GM18909 (cell line): ENCODE data around the gene CFLAR.
"Not testable (repeated sequence)": the region's sequence is repeated elsewhere in the genome, so short reads cannot be mapped to it uniquely, and the experiment has no call there.

Experiments
- ATAC-seq: cut with Tn5 transposase; IDR thresholded peaks from one replicate; pipeline ENCODE4 v1.9.1; 2021; ENCODE audit warnings: mild to moderate bottlenecking; ENCODE audit not compliant: unreplicated experiment, poor library complexity

CFLAR gene

DNA sequence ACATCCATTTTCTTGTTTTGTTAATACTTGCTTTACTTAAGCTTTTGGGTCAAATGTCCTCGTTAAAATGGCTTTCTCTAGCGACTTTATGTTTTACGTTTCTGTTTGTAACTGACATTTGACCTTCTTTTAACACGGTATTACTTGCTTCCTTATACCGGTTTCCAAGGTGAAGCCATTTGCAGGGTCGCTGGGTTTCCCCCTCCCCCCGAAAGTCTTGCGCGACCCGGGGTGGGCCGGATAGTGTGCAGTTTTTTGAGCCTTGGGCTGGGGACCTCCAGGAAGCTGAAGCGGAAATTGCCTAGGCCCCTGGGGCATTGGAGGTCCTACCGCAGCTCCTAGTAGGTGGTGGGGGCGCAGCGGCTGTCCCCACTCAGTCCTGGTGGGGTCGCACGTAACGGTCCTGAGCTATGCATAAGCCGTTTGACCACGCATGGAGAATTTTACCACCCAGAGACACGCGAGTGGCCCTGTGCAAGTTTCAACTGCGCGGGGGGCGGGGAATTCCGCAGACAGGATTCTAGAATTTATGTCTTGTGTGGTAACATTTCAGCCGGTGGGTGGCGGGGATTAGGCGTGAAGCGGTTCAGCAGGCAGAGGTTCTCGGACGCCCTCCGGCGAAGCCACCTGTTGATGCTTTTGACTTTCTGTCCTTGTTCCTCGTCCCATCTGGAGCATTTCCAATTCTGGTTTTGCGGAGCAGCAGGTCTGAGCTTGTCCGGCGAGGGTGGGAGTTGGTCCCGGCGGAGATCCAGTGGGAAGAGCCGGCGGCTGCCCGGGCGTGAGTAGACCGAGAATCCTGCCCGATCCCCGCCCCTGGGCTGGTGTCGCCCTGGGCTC is 2.4 kb downstream of the CFLAR start:
- ATAC-seq: peak; percentile 55

DNA sequence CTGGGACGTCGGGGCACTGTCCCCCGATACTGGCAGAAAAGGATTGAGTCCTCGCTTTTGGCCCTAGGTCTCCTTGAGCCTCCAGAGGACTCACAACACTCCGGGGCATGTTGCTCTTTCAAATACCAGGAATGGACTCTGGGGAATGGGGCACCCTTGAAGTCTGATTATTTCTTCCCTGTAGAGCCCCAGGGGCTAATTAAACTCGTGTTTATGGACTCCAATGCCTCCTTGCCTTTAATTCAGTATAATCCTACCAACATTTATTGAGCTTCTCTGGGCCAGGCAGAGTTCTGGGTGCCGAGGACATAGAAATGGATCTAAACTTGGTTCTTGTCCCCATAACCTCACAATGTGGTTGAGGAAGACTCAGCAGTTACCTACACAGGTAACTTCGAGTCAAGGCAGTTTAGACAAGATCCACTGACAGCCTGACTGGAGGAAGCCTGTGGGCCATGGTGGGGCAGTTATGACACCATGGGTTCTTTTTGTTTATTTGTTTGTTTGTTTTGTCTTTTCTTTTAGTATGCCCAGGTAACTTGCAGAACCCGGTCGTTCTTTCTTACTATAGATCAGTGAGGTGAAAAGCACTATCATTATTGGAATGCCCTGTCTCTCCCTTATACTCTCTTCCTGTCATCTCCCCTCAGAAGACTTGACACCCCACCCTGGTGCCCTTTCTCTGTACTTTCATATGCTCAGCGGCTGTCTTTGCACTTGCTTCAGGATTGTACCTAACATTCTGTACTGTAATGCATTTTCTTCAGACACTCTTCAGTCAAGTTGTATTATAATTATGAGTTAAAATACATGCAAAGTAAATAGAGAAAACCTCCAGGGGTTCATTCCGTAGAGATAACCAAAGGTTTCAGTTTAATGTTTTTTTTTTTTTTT is 3.2 kb downstream of the CFLAR start:
- no peak for ATAC-seq

DNA sequence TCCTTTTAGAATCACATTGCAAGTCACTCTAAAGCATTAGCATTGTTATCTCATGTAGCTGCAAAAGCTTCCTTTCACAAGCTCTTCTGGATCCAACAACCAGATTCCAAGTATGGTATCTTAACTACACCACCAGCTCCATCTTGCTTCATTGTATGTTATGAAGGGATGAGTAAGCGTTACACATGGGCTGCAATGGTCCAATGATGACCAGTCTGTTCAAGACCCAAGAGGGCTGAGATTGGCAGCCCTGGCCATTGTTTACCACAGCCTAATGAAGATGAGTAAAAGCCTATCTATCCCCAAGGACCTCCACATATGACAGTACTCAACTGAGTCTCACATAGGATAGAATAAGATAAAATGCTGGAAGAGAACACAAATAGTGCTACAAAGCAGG is 6.3 kb downstream of the CFLAR start:
- no peak for ATAC-seq

DNA sequence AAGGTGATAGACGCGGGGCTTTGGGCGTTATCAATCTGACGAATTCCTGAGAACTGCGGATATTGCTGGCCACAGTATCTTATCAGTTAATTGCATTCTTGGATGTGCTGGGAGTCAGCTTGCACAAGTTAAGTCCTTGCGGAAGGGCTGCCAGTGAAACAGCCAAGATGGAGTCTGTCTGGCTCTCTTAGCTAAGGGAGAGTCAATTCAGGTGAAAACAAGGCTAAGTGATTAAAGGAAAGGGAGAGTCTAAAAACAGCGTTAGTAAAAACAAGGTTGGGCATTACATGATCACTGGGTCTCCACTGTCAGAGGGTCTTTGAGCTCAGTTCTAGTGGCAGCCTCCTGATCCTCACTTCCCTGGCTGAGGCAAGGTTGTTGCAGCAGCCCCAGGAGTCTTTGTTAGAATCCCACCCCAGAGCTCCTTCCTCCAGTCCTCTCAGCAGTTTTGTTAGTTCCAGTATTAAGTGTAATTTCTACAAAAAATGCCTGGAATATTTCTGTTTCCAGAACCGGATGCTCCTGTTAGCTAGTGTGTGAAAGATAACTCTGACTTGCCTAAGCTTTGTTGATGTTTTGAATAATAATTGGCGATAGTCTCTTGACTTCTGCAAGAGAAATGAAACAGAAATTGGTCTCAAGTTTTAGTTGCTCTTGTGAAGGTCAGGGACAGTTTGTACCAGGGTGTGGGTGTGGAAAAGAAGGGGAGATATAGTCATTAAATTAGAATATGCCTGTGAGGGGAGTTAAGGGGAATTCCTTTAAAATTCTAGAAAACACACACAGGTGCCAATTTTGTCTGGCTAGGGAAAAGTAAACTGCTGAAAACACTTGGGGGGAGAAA is 10.6 kb downstream of the CFLAR start:
- peak; percentile 29 for ATAC-seq

DNA sequence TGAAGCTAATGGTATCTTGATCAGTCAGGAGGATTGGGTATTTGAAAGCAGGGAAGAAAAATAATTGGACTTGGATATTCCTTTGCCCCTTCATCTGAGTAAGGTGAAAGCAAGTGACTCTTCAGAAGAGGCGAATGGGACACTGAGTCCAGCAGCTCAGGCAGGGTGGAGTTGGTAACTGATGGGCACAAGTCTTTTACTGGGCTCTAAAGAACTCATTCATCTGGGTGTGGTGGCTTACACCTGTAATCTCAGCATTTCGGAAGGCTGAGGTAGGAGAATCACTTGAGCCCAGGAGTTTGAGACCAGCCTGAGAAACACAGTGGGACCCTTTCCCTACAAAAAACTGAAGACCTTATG is 11.2 kb downstream of the CFLAR start:
- ATAC-seq: no peak

DNA sequence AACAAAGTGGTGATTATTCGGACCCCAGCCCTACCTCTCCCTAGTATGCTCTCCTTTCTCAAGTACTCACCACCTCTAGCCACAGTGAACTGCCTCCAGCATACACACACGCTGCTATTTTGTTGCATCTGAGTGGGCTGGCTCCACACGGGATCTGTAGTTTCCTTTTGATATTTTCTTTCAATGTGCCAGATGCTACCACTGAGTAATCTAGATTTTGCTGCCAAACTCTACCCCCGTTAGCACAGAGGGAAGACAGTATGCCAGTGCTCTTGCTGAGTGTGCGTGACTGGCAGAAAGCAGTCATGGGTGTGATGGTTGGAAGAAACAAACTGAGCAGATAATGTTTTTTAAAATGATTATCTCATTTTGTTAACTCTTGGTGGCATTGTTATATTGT is 11.6 kb downstream of the CFLAR start:
- no peak for ATAC-seq

DNA sequence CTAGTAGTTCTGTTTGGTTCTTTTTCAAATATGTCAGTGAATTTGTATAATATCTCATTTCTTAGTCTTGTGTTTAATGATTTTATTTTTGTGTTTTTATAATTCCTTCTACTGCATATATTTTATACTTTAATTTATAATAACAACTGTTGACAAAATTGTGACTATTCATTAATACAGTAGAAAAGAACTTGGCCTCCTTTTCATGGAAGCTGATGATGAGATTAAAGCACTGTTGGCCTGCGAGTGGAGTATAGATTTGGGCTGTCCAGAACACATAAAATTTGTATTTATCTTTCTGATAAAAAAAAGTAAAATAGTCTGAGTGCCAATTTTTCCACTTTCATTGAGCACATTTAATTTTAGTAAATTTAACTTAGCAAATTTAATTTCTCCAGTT is 12.1 kb downstream of the CFLAR start:
- ATAC-seq: no peak

DNA sequence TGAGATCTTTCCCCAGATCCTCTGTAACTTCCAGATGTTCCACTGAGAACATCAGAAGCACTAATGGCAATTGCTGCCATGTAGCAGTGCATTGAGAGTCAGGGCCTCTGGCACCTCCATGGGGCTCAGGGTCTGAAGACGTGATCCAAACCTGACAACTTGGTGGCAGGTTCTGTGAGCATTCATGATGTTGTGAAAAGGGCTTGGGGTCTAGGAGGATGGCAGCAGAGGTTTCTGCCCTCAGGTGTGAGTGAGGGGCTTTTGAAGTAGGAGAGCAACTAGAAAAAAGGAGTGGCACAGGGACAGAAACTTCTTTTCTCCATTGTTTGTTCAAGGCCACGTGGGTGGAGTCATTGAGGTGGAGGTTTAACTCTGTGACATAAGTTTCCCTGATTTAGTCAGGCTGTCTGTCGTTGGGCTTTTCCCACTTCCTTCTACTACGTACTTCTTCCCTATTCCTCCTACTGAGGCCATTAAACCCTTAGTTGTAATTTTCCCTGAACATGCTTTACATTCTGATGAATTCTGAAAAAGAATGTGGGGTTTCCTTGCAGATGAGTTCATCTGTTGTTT is 13.1 kb downstream of the CFLAR start:
- no peak for ATAC-seq

DNA sequence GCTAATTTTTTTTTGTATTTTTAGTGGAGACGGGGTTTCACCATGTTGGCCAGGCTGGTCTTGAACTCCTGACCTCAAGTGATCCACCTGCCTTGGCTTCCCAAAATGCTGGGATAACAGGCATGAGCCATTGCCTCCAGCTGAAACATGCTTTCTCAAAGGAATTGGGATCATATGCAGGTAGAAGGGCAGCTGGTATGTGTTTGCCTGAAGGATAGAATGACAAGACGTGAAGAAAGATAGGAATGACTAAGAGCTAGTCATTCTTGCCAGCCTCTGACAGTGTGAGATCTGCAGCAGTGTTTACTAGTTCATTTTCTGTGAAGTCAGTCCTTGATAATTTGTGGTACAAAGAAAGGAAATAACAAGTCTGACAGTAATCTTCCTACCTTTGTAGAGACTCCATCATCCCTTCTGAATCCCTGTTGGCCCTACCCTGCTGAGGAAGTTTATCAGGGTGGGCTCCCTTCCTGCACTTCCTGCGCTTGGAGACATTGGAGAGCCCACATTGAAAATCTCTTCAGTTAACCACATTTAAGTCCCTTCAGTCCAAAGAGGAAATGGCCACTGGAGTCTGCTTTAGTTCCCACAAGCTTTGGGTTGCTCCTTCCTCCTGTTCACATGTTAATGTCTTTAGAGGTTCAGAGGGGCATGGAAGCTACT is 14.7 kb downstream of the CFLAR start:
- peak; percentile 23 for ATAC-seq

DNA sequence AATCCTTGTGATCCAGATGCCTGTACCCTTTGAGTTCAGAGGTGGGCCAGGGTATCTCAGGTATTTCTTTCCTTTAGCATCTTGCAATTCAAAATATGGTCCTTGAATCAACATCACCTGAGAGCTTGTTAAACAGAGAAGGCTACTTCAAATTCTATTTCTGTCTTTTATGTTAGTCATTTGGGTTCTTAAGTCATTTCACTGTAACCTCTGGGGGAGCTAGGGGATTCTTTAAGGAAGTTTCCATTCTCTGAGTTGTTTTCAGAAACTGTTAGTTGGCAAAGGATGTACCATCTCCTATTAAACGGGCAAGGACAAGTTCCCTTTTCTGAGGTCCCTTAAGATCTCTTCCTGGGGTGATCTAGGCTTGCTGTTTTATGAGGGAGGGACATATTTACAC is 16.6 kb downstream of the CFLAR start:
- no peak for ATAC-seq

DNA sequence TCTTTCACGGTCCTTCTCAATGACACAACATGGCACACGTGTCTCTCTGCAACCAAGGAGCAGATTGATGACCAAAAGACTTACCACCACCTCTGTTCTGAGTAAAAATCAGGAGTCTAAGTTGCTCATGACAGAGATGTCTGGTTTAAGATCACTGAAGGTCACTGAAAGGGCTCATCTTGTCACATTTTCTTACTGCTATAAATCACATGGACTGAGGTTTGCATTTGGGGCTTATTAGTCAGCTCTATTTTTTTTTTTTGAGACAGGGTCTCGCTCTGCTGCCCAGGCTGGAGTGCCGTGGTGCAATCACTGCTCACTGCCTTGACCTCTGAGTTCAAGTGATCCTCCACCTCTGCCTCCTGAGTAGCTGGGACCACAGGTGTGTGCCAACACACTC is 19.4 kb downstream of the CFLAR start:
- no peak for ATAC-seq

DNA sequence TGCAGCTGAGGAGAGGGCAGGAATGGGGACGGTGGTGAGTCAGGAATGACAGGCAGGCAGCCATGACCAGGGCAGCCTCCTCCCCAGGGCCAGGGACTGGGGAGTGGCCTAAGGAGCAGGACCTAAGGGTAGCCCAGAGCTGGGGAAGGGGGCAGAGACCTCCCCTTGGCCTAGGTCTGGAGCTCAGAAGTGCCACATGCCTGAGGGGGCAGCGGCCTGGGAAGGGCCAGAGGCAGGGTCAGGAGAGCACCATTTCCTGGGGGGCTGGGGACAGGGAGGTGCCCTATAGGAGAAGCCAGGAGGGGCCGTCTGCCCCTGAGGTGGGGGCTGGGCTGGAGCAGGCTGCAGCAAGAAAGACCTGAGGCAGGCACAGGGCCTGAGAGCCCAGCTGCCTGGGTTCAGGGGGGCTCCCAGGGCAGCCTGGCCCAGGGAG is 20.9 kb downstream of the CFLAR start:
- ATAC-seq: no peak

DNA sequence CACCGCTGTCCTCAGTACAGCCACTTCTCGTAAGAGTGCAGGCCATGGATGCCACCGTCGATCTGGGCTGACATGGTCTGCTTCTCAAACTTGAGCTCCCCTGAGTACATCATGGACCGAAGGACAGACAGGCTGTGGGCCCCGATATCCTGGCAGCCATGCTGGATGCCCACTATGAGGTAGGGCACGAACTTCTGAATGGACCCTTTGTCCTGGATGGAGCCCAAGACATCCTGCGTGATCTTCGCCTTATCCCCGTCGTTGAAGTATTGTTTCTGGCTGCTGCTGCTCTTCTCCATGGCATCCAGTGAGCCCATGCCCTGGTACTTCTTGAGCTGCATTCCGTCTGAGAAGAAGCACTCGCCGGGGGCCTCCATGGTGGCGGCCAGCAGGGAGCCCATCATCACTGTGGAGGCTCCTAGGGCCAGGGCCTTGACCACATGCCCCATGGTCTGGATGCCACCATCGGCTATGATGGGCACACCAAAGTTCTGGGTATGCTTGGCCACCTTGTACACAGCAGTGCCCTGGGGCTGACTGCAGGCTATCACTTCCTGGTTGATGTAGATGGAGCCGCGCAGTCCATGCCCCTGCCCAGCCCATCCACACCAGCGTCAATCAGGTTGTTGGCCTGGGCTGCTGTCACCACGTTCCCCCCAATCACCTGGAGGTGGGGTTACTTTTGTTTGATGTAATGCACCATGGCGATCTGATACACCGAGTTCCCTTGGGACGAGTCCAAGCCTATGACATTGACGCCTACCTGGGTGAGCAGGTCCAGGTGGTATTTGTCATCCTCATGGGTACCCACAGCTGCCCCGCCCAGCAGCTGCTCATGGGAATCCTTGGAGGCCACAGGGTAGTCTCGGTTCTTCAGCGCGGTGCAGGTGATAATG is 21.8 kb downstream of the CFLAR start:
- ATAC-seq: no peak

DNA sequence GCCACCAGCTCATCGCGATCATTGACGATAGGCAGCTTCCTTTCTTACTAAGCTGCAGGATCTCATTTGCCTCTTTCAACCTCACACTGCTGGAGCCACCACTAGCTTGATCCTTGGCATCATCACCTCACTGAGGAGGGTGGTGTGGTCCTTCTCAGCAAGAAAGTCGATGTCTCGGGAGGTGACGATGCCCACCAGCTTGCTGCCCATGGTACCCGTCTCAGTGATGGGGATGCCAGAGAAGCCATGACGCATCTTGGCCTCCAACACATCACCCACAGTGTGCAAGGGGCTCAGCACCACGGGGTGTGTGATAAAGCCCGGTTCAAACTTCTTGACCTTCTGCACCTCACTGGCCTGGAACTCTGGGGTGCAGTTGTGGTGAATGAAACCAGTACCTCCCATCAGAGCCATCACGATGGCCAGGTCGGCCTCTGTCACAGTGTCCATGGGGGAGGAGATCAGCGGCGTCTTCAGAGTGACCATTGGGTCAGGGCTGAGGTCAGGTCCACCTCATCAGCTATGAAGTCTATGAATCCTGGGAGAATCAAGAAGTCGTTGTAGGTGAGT is 22.5 kb downstream of the CFLAR start:
- no peak for ATAC-seq

DNA sequence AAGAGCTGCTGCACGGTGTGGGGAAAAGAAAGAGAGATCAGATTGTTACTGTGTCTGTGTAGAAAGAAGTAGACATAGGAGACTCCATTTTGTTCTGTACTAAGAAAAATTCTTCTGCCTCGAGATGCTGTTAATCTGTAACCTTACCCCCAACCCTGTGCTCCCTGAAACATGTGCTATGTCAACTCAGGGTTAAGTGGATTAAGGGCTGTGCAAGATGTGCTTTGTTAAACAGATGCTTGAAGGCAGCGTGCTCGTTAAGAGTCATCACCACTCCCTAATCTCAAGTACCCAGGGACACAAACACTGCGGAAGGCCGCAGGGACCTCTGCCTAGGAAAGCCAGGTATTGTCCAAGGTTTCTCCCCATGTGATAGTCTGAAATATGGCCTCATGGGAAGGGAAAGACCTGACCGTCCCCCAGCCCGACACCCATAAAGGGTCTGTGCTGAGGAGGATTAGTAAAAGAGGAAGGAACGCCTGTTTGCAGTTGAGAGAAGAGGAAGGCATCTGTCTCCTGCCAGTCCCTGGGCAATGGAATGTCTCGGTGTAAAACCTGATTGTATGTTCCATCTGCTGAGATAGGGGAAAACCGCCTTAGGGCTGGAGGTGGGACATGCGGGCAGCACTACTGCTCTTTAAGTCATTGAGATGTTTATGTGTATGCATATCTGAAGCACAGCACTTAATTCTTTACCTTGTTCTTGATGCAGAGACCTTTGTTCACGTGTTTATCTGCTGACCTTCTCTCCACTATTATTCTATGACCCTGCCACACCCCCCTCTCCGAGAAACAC is 23.2 kb downstream of the CFLAR start:
- not testable (repeated sequence) for ATAC-seq

DNA sequence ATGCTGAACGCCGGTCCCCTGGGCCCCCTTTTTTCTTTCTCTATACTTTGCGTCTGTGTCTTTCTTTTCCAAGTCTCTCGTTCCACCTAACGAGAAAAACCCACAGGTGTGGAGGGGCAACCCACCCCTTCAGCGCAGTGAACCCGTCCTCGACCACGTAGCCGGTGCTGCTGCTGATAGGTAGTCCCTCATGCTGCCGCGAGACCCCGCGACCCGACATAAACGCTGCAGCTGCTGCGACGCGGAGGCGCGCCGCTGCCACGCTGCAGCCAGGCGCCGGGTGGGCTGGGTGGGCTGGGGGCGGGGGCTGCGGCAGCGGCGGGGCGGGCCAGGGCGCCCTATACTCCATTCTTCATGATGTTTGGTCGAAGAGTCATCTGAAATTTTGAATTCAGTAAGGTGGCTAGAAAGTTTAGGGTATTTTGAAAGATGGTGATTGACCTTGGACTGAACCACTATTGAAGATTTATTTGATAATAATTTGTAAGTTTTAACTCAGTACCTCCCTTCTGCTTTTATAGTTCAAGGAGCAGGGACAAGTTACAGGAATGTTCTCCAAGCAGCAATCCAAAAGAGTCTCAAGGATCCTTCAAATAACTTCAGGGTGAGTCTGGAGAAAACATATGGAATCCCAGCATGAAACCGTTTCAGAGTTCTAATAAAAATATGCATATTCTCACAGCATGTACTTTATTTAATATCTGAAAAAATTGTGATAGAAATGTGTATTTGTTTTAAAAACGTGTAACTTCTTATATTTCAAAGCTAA is 24.1 kb downstream of the CFLAR start:
- no peak for ATAC-seq
